Body of pancreas (tissue), 4 donors: Measurements from ENCODE around the gene CD40. TPM values are rescaled to one million over a fixed set of nuclear protein-coding genes. Genes with fewer than 3 reads are reported as not detected.

Experiments used
- ATAC-seq: fragments of 150-250 bp; one replicate; pipeline ENCODE4 v1.9.1; 2016
- DNase-seq, 4 donors: peaks; one replicate each; pipeline ENCODE4 v3.0.0-alpha.2; 2019
- H3K27ac ChIP-seq, 4 donors: fragments of 200-600 bp; sonication (generic); 1 replicate in 3 of 4; 2 replicates in 1 of 4; pipeline versions ENCODE4 v1.5.1 to v1.6.1; 2016 to 2019; ENCODE audit warnings: mild to moderate bottlenecking in 1 of 4, mixed read lengths in 1 of 4, moderate library complexity in 1 of 4
- H3K27me3 ChIP-seq, 2 donors: fragments of 200-600 bp; sonication (generic); one replicate each; pipeline ENCODE4 v1.6.0; 2016; ENCODE audit warnings: mild to moderate bottlenecking in 1 of 2
- H3K36me3 ChIP-seq, 2 donors: fragments of 200-600 bp; sonication (generic); replicated peaks in 1 of 2; 2 replicates each; pipeline ENCODE4 v1.5.1; 2016; ENCODE audit warnings: low read depth in 2 of 2; ENCODE audit not compliant: insufficient read depth in 1 of 2
- H3K4me1 ChIP-seq: fragments of 200-600 bp; sonication (generic); one replicate; pipeline ENCODE4 v1.6.0; 2016
- H3K4me3 ChIP-seq, 2 donors: fragments of 200-600 bp; sonication (generic); 1 replicate in 1 of 2; 2 replicates in 1 of 2; pipeline ENCODE4 v1.5.1; 2016 to 2019
- H3K9me3 ChIP-seq, 3 donors: fragments of 200-600 bp; sonication (generic); 1 replicate in 2 of 3; 2 replicates in 1 of 3; pipeline ENCODE4 v1.5.1; 2016
- CTCF ChIP-seq, 7 experiments: fragments of 450-650 bp in 4 of 7; fragments of 200-600 bp in 3 of 7; sonication (generic) in 3 of 7; IDR thresholded peaks; one replicate each; pipeline ENCODE4 v1.5.1; 2016 to 2019; ENCODE audit warnings: antibody characterized with exemption in 7 of 7
- POLR2A ChIP-seq, 3 donors: fragments of 450-650 bp; IDR thresholded peaks; one replicate each; pipeline ENCODE4 v1.6.1; 2016; ENCODE audit warnings: antibody characterized with exemption in 3 of 3, mild to moderate bottlenecking in 2 of 3
- WGBS, 2 donors: methylation state at CpG; one replicate each; pipeline ENCODE4 v1.1.5; 2017; 5-methylcytosine and 5-hydroxymethylcytosine counted together
- intact Hi-C: fragments of 100-400 bp; cut with DNase I; formaldehyde crosslinking; loops from one replicate; pipeline ENCODE4 v1.15.1; 2023
- total RNA-seq, 2 donors: library from RNA; depleted of rRNA; stranded (reverse); fragments of >200 nt; gene quantifications; one replicate each; pipeline ENCODE4 v1.1.0, GENCODE V29; 2016

The CD40 gene
- total RNA-seq, 2 donors from 2014 or later: 8.9 to 14.5 TPM

GRCh38 chr20:46139908-46140482, 21.9 kb downstream of the CD40 start:
- Histone ChIP-seq H3K4me1 (peaks cover 6% of the 10 kb centered on the region), H3K27me3 (no peaks in the 10 kb centered on the region), H3K9me3 (no peaks in the 10 kb centered on the region), H3K4me3 (no peak overlapping the region), H3K36me3 (no peaks in the 10 kb centered on the region), H3K27ac (no peak overlapping the region)
- no peak for TF ChIP-seq POLR2A (IDR thresholded peaks at IDR 0.05)
- TF ChIP-seq CTCF (IDR thresholded peaks at IDR 0.05): no peak
- WGBS, 2 donors: 38% methylated on average over 5 of the region's 5 CpGs
- ATAC-seq (peak; percentile 35), DNase-seq (peak in 1 of 4 donors; percentile 14)
- intact Hi-C loops: no loop called here

- Histone ChIP-seq H3K27ac (no peak overlapping the region), H3K4me1 (peaks cover 6% of the 10 kb centered on the region), H3K36me3 (no peaks in the 10 kb centered on the region), H3K9me3 (no peaks in the 10 kb centered on the region), H3K27me3 (no peaks in the 10 kb centered on the region), H3K4me3 (no peak overlapping the region)
- intact Hi-C loops: no loop called here
- ATAC-seq: no peak
- no peak for DNase-seq
- no peak for TF ChIP-seq CTCF (IDR thresholded peaks at IDR 0.05)
- TF ChIP-seq POLR2A (IDR thresholded peaks at IDR 0.05): no peak
- WGBS, 2 donors: 37 to 46% methylated on average over 5 of the region's 5 CpGs
Measured at GRCh38 chr20:46142124-46142523, 24.0 kb downstream of the CD40 start.

- intact Hi-C loops: no loop called here
- no peaks in the 10 kb centered on the region for H3K36me3 ChIP-seq
- H3K9me3 ChIP-seq: no peaks in the 10 kb centered on the region
- ATAC-seq (no peak), DNase-seq (no peak)
- H3K27me3 ChIP-seq: no peaks in the 10 kb centered on the region
- peaks cover 6% of the 10 kb centered on the region for H3K4me1 ChIP-seq
- TF ChIP-seq CTCF (IDR thresholded peaks at IDR 0.05): no peak
- no peak for TF ChIP-seq POLR2A (IDR thresholded peaks at IDR 0.05)
- WGBS, 2 donors: 79 to 81% methylated on average over 6 to 8 of the region's 8 CpGs
- no peak overlapping the region for H3K4me3 ChIP-seq
- H3K27ac ChIP-seq: no peak overlapping the region
Measured at GRCh38 chr20:46144432-46145025, 26.4 kb downstream of the CD40 start.

- Histone ChIP-seq H3K36me3 (no peaks in the 10 kb centered on the region), H3K27ac (no peak overlapping the region), H3K4me3 (no peak overlapping the region), H3K4me1 (no peaks in the 10 kb centered on the region), H3K9me3 (no peaks in the 10 kb centered on the region), H3K27me3 (no peaks in the 10 kb centered on the region)
- WGBS, 2 donors: 40 to 51% methylated on average over 3 of the region's 3 CpGs
- no peak for DNase-seq
- no peak for ATAC-seq
- intact Hi-C loops: no loop called here
- TF ChIP-seq CTCF (IDR thresholded peaks at IDR 0.05) (no peak), POLR2A (IDR thresholded peaks at IDR 0.05) (no peak)
Measured at GRCh38 chr20:46145713-46146112, 27.6 kb downstream of the CD40 start.
